ENCODE data around the gene HIVEP1.
"Not testable (repeated sequence)": the region's sequence is repeated elsewhere in the genome, so short reads cannot be mapped to it uniquely, and the experiment has no call there.

HIVEP1 gene

DNA sequence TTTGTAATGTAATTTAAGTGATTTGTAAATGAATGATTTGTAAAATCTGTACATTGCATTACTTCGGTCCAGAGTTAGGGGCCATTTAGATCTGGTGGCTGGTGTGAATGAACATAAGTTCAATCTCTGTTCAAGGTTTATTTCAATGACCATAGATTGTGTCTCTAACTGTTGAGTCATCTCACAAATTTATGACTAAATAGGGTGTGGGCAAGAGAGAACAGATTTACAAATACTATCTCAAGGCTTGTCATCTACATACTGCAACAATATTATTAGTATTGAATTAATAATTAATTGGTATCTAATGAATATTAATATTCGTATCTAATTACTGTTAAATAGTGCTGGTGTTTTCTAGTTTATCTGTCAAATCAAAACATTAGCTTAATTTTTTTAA, 162.8 kb downstream of the HIVEP1 start:
- H3K4me1 ChIP-seq (ENCODE audit: insufficient read depth, insufficient read length), result no peaks in the 10 kb centered on the region
- TF ChIP-seq SUZ12 (IDR thresholded peaks at IDR 0.05; ENCODE audit: extremely low read depth, insufficient read depth, insufficient read length) (no peak), YY1 (IDR thresholded peaks at IDR 0.05; ENCODE audit: insufficient read depth, insufficient read length) (no peak), ZNF274 (IDR thresholded peaks at IDR 0.05; ENCODE audit: low read depth, low read length) (no peak)
- H3K9ac ChIP-seq (ENCODE audit: insufficient read length, low read depth), result no peak overlapping the region
- H3K27me3 ChIP-seq (ENCODE audit: insufficient read depth, insufficient read length), result no peaks in the 10 kb centered on the region
- DNase-seq (ENCODE audit: low read depth, low spot score), result no peak
- no peak overlapping the region for H3K4me3 ChIP-seq (ENCODE audit: insufficient read length, low read depth)
- H3K9me3 ChIP-seq (ENCODE audit: insufficient read depth, low read length), result no peaks in the 10 kb centered on the region
- no peaks in the 10 kb centered on the region for H3K36me3 ChIP-seq (ENCODE audit: insufficient read depth, insufficient read length, low read length)

- Histone ChIP-seq H3K27me3 (ENCODE audit: insufficient read depth, insufficient read length) (no peaks in the 10 kb centered on the region), H3K4me1 (ENCODE audit: insufficient read depth, insufficient read length) (no peaks in the 10 kb centered on the region), H3K9me3 (ENCODE audit: insufficient read depth, low read length) (no peaks in the 10 kb centered on the region), H3K36me3 (ENCODE audit: insufficient read depth, insufficient read length, low read length) (no peaks in the 10 kb centered on the region), H3K4me3 (ENCODE audit: insufficient read length, low read depth) (no peak overlapping the region), H3K9ac (ENCODE audit: insufficient read length, low read depth) (no peak overlapping the region)
- no peak for DNase-seq (ENCODE audit: low read depth, low spot score)
- TF ChIP-seq YY1 (IDR thresholded peaks at IDR 0.05; ENCODE audit: insufficient read depth, insufficient read length) (no peak), SUZ12 (IDR thresholded peaks at IDR 0.05; ENCODE audit: extremely low read depth, insufficient read depth, insufficient read length) (no peak), ZNF274 (IDR thresholded peaks at IDR 0.05; ENCODE audit: low read depth, low read length) (no peak)
These were observed 163.5 kb downstream of the HIVEP1 start for GRCh38 chr6:12175626-12176025.

DNA sequence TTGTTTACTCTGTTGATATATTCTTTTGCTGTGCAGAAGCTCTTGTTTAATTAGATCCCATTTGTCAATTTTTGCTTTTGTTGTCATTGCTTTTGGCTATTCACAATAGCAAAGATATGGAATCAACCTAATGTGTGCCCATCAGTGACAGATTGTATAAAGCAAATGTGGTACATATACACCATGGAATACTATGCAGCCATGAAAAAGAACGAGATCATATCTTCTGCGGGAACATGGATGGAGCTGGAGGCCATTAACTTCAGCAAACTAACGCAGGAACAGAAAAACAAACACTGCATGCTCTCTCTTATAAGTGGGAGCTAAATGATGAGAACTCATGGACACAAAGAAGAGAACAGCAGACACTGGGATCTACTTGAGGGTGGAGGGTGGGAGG, 164.7 kb downstream of the HIVEP1 start:
- not testable (repeated sequence) for H3K4me3 ChIP-seq (ENCODE audit: insufficient read length, low read depth); DNase-seq (ENCODE audit: low read depth, low spot score); H3K9ac ChIP-seq (ENCODE audit: insufficient read length, low read depth); H3K9me3 ChIP-seq (ENCODE audit: insufficient read depth, low read length); H3K27me3 ChIP-seq (ENCODE audit: insufficient read depth, insufficient read length); H3K36me3 ChIP-seq (ENCODE audit: insufficient read depth, insufficient read length, low read length); H3K4me1 ChIP-seq (ENCODE audit: insufficient read depth, insufficient read length)

DNA sequence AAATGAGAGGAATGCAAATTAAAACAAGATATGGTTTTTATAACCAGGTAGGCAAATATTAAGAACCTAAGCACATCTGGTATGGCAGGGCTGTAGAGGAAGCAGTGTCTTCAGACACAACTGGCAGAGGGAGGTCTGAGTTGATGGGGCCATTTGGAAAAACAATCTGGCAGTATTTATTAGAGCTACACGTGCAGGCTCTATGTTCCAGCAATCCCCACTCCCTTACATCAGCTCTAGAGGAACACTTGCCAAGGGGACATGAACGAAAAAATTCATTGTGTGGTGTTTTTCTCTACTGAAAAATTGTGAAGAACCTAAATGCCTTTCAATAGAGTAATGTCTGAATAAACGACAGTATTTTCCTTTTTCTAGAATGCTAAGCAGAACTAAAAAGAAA, 166.4 kb downstream of the HIVEP1 start:
- TF ChIP-seq SUZ12 (IDR thresholded peaks at IDR 0.05; ENCODE audit: extremely low read depth, insufficient read depth, insufficient read length) (no peak), YY1 (IDR thresholded peaks at IDR 0.05; ENCODE audit: insufficient read depth, insufficient read length) (no peak), ZNF274 (IDR thresholded peaks at IDR 0.05; ENCODE audit: low read depth, low read length) (no peak)
- no peaks in the 10 kb centered on the region for H3K9me3 ChIP-seq (ENCODE audit: insufficient read depth, low read length)
- H3K4me3 ChIP-seq (ENCODE audit: insufficient read length, low read depth), result no peak overlapping the region
- H3K4me1 ChIP-seq (ENCODE audit: insufficient read depth, insufficient read length), result no peaks in the 10 kb centered on the region
- no peaks in the 10 kb centered on the region for H3K36me3 ChIP-seq (ENCODE audit: insufficient read depth, insufficient read length, low read length)
- H3K9ac ChIP-seq (ENCODE audit: insufficient read length, low read depth), result no peak overlapping the region
- H3K27me3 ChIP-seq (ENCODE audit: insufficient read depth, insufficient read length), result no peaks in the 10 kb centered on the region
- DNase-seq (ENCODE audit: low read depth, low spot score), result no peak

DNA sequence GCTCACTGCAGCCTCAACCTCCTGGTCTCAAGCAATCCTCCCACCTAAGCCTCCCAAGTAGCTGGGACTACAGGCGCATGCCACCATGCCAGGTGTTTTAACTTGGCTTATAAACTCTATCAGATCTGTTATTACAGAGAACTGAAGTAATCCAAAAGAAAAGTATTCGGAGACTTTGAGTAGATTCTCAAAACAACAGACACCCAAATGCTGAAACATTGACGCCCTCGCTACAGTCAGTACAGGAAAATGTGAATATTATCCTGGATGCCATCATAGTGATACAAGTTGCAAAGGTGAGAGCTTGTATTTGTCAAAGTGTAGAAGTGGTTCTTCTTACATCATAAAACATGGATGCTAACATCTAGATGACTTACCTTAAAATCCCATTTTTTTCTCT, 169.4 kb downstream of the HIVEP1 start:
- no peaks in the 10 kb centered on the region for H3K9me3 ChIP-seq (ENCODE audit: insufficient read depth, low read length)
- TF ChIP-seq SUZ12 (IDR thresholded peaks at IDR 0.05; ENCODE audit: extremely low read depth, insufficient read depth, insufficient read length) (no peak), ZNF274 (IDR thresholded peaks at IDR 0.05; ENCODE audit: low read depth, low read length) (no peak), YY1 (IDR thresholded peaks at IDR 0.05; ENCODE audit: insufficient read depth, insufficient read length) (no peak)
- H3K4me1 ChIP-seq (ENCODE audit: insufficient read depth, insufficient read length), result no peaks in the 10 kb centered on the region
- no peak for DNase-seq (ENCODE audit: low read depth, low spot score)
- no peak overlapping the region for H3K9ac ChIP-seq (ENCODE audit: insufficient read length, low read depth)
- H3K27me3 ChIP-seq (ENCODE audit: insufficient read depth, insufficient read length), result no peaks in the 10 kb centered on the region
- no peaks in the 10 kb centered on the region for H3K36me3 ChIP-seq (ENCODE audit: insufficient read depth, insufficient read length, low read length)
- H3K4me3 ChIP-seq (ENCODE audit: insufficient read length, low read depth), result no peak overlapping the region

DNA sequence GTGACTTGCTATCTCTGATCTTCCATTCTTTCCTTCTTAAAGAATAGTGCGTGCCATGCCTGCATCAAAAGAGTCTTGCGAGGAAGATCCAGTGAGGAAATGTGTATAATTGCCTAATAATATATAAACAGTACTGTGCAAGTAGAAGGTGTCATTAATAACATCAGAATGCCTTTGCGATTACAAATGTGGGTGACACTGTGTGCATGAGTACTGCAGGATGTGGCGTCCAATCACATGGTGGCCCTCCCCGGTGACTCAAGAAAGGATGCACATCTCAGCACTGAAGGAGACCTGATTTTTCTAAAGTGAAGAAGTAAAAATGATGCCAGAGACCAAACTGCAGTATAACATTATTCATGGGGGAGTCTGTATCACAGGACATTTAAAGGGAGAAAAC, 170.6 kb downstream of the HIVEP1 start:
- no peaks in the 10 kb centered on the region for H3K4me1 ChIP-seq (ENCODE audit: insufficient read depth, insufficient read length)
- H3K36me3 ChIP-seq (ENCODE audit: insufficient read depth, insufficient read length, low read length), result no peaks in the 10 kb centered on the region
- TF ChIP-seq YY1 (IDR thresholded peaks at IDR 0.05; ENCODE audit: insufficient read depth, insufficient read length), result no peak
- no peak for TF ChIP-seq ZNF274 (IDR thresholded peaks at IDR 0.05; ENCODE audit: low read depth, low read length)
- no peak for TF ChIP-seq SUZ12 (IDR thresholded peaks at IDR 0.05; ENCODE audit: extremely low read depth, insufficient read depth, insufficient read length)
- no peak for DNase-seq (ENCODE audit: low read depth, low spot score)
- no peak overlapping the region for H3K4me3 ChIP-seq (ENCODE audit: insufficient read length, low read depth)
- no peaks in the 10 kb centered on the region for H3K9me3 ChIP-seq (ENCODE audit: insufficient read depth, low read length)
- H3K9ac ChIP-seq (ENCODE audit: insufficient read length, low read depth), result no peak overlapping the region
- H3K27me3 ChIP-seq (ENCODE audit: insufficient read depth, insufficient read length), result no peaks in the 10 kb centered on the region

DNA sequence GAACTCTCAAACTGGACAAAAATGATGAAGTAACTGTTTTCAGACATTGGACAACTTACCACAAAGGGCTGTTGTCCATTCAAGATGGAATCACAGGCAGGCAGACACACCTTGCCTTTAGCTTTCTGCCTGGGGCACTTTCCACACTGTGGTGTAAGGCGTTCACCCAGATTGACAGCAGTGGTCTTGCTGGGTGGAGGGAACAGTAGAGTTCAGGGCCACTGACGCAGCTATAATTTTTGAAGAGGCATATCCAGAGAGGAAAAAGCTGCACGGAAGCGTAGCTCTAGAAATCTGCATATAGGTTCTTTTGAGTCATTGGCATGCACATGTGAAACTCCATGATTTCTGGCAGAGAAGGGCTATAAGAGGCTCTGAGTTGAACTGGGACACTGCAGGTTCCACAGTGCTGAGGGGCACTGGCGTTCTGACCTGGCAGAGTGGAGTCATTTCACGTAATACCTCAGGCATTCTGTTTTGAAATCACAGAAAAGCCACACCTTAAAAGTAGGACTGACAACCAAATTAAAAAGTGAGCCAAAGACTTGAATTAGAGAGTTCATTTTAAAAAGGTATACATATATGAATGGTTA, 173.1 kb downstream of the HIVEP1 start:
- no peak overlapping the region for H3K4me3 ChIP-seq (ENCODE audit: insufficient read length, low read depth)
- H3K9ac ChIP-seq (ENCODE audit: insufficient read length, low read depth), result no peak overlapping the region
- DNase-seq (ENCODE audit: low read depth, low spot score), result no peak
- no peaks in the 10 kb centered on the region for H3K27me3 ChIP-seq (ENCODE audit: insufficient read depth, insufficient read length)
- no peaks in the 10 kb centered on the region for H3K4me1 ChIP-seq (ENCODE audit: insufficient read depth, insufficient read length)
- no peak for TF ChIP-seq ZNF274 (IDR thresholded peaks at IDR 0.05; ENCODE audit: low read depth, low read length)
- TF ChIP-seq SUZ12 (IDR thresholded peaks at IDR 0.05; ENCODE audit: extremely low read depth, insufficient read depth, insufficient read length), result no peak
- TF ChIP-seq YY1 (IDR thresholded peaks at IDR 0.05; ENCODE audit: insufficient read depth, insufficient read length), result no peak
- no peaks in the 10 kb centered on the region for H3K36me3 ChIP-seq (ENCODE audit: insufficient read depth, insufficient read length, low read length)
- no peaks in the 10 kb centered on the region for H3K9me3 ChIP-seq (ENCODE audit: insufficient read depth, low read length)

DNA sequence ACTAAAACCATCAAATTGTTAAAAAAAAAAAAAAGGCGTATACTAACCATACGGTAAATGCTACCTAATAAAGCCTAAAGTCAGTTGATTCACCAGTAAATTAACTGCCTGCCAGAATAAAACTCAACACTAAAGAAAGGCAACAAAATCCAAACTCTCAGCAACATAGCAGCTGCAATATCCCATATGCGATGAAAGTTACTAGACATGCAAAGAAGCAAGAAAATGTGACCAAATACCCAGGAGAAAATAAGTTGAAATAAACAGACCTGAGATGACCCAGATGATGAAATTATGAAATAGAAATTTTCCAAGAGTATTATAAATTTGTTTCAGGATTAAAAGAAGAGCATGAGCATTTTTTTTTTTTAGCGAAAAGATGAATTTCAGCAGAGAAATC, 174.4 kb downstream of the HIVEP1 start:
- Histone ChIP-seq H3K9ac (ENCODE audit: insufficient read length, low read depth) (no peak overlapping the region), H3K9me3 (ENCODE audit: insufficient read depth, low read length) (no peaks in the 10 kb centered on the region), H3K36me3 (ENCODE audit: insufficient read depth, insufficient read length, low read length) (no peaks in the 10 kb centered on the region), H3K27me3 (ENCODE audit: insufficient read depth, insufficient read length) (no peaks in the 10 kb centered on the region), H3K4me1 (ENCODE audit: insufficient read depth, insufficient read length) (no peaks in the 10 kb centered on the region), H3K4me3 (ENCODE audit: insufficient read length, low read depth) (no peak overlapping the region)
- DNase-seq (ENCODE audit: low read depth, low spot score), result no peak
- TF ChIP-seq ZNF274 (IDR thresholded peaks at IDR 0.05; ENCODE audit: low read depth, low read length) (no peak), SUZ12 (IDR thresholded peaks at IDR 0.05; ENCODE audit: extremely low read depth, insufficient read depth, insufficient read length) (no peak), YY1 (IDR thresholded peaks at IDR 0.05; ENCODE audit: insufficient read depth, insufficient read length) (no peak)
